Activated CD4-positive, alpha-beta T cell treated with anti-CD3 and anti-CD28 coated beads, Interleukin-2, amount 10 ng/mL, durations not matched to agents 24 days and 14 days (primary cell): ENCODE data around the gene CELSR3. TPM values are rescaled to one million over a fixed set of nuclear protein-coding genes. Genes with fewer than 3 reads are reported as not detected.

Experiments used
- DNase-seq: peaks from one replicate; pipeline ENCODE4 v3.0.0; 2022
- H3K27ac Mint-ChIP-seq: one replicate; pipeline ENCODE4 v1.8.0; 2022; ENCODE audit warnings: mild to moderate bottlenecking, mixed read lengths
- H3K27me3 Mint-ChIP-seq: one replicate; pipeline ENCODE4 v1.8.0; 2022; ENCODE audit warnings: mixed read lengths
- H3K36me3 Mint-ChIP-seq: one replicate; pipeline ENCODE4 v1.8.0; 2022; ENCODE audit warnings: low read depth, mild to moderate bottlenecking, mixed read lengths
- H3K4me1 Mint-ChIP-seq: one replicate; pipeline ENCODE4 v1.8.0; 2021; ENCODE audit warnings: mixed read lengths
- H3K4me3 Mint-ChIP-seq: one replicate; pipeline ENCODE4 v1.8.0; 2022; ENCODE audit warnings: mild to moderate bottlenecking, moderate library complexity, mixed read lengths
- H3K9me3 Mint-ChIP-seq: one replicate; pipeline ENCODE4 v1.8.0; 2021; ENCODE audit warnings: mixed read lengths
- intact Hi-C: fragments of 100-400 bp; cut with micrococcal nuclease; formaldehyde crosslinking; loops from one replicate; pipeline ENCODE4 v1.15.1; 2023
- total RNA-seq: library from RNA; stranded (reverse); gene quantifications from 2 replicates; pipeline ENCODE4 v1.2.3, GENCODE V29; 2022

CELSR3 gene
- total RNA-seq, 1 donor from 2014 or later, result 14.5 TPM

- Mint-ChIP-seq H3K4me3 (no peak overlapping the region), H3K36me3 (peaks cover 52% of the 10 kb centered on the region), H3K9me3 (no peaks in the 10 kb centered on the region), H3K4me1 (peaks cover 13% of the 10 kb centered on the region), H3K27ac (no peak overlapping the region), H3K27me3 (no peaks in the 10 kb centered on the region)
- DNase-seq, result peak; percentile 70
- intact Hi-C loops, result no loop called here
These were observed 55.2 kb downstream of the CELSR3 start for GRCh38 chr3:48607519-48607918.

- H3K4me1 Mint-ChIP-seq, result no peaks in the 10 kb centered on the region
- H3K27ac Mint-ChIP-seq, result no peak overlapping the region
- no peaks in the 10 kb centered on the region for H3K9me3 Mint-ChIP-seq
- DNase-seq, result no peak
- H3K36me3 Mint-ChIP-seq, result peaks cover 52% of the 10 kb centered on the region
- intact Hi-C loops, result no loop called here
- H3K27me3 Mint-ChIP-seq, result no peaks in the 10 kb centered on the region
- H3K4me3 Mint-ChIP-seq, result no peak overlapping the region
These were observed 61.1 kb downstream of the CELSR3 start for GRCh38 chr3:48601622-48601994.

GRCh38 chr3:48600711-48601621 is 61.7 kb downstream of the CELSR3 start:
- peaks cover 51% of the 10 kb centered on the region for H3K36me3 Mint-ChIP-seq
- no peak for DNase-seq
- H3K27me3 Mint-ChIP-seq, result peaks cover 3% of the 10 kb centered on the region
- no peaks in the 10 kb centered on the region for H3K4me1 Mint-ChIP-seq
- intact Hi-C loops, result no loop called here
- H3K9me3 Mint-ChIP-seq, result no peaks in the 10 kb centered on the region
- no peak overlapping the region for H3K4me3 Mint-ChIP-seq
- H3K27ac Mint-ChIP-seq, result no peak overlapping the region

GRCh38 chr3:48599509-48600285 is 63.0 kb downstream of the CELSR3 start:
- no peak overlapping the region for H3K4me3 Mint-ChIP-seq

GRCh38 chr3:48599077-48599501 is 63.6 kb downstream of the CELSR3 start:
- Mint-ChIP-seq H3K9me3 (no peaks in the 10 kb centered on the region), H3K4me3 (no peak overlapping the region), H3K27me3 (peaks cover 12% of the 10 kb centered on the region), H3K36me3 (peaks cover 34% of the 10 kb centered on the region), H3K27ac (no peak overlapping the region), H3K4me1 (peaks cover 2% of the 10 kb centered on the region)
- no peak for DNase-seq
- intact Hi-C loops, result no loop called here

More at GRCh38 chr3:48599509-48600285, 63.0 kb downstream of the CELSR3 start:
- peaks cover 6% of the 10 kb centered on the region for H3K27me3 Mint-ChIP-seq
- no peaks in the 10 kb centered on the region for H3K9me3 Mint-ChIP-seq
- H3K4me1 Mint-ChIP-seq, result no peaks in the 10 kb centered on the region
- intact Hi-C loops, result no loop called here
- no peak for DNase-seq
- peaks cover 40% of the 10 kb centered on the region for H3K36me3 Mint-ChIP-seq
- no peak overlapping the region for H3K27ac Mint-ChIP-seq

GRCh38 chr3:48598323-48599076 is 64.2 kb downstream of the CELSR3 start:
- Mint-ChIP-seq H3K4me3 (no peak overlapping the region), H3K4me1 (peaks cover 2% of the 10 kb centered on the region)

GRCh38 chr3:48597408-48597800 is 65.3 kb downstream of the CELSR3 start:
- no peaks in the 10 kb centered on the region for H3K9me3 Mint-ChIP-seq
- DNase-seq, result no peak

More at GRCh38 chr3:48598323-48599076, 64.2 kb downstream of the CELSR3 start:
- H3K36me3 Mint-ChIP-seq, result peaks cover 30% of the 10 kb centered on the region
- no peaks in the 10 kb centered on the region for H3K9me3 Mint-ChIP-seq
- intact Hi-C loops, result no loop called here
- peaks cover 16% of the 10 kb centered on the region for H3K27me3 Mint-ChIP-seq
- no peak overlapping the region for H3K27ac Mint-ChIP-seq
- DNase-seq, result no peak

GRCh38 chr3:48596676-48597407 is 65.8 kb downstream of the CELSR3 start:
- H3K27me3 Mint-ChIP-seq, result peaks cover 16% of the 10 kb centered on the region
- H3K4me1 Mint-ChIP-seq, result peaks cover 2% of the 10 kb centered on the region
- H3K4me3 Mint-ChIP-seq, result no peak overlapping the region
- no peak for DNase-seq
- no peaks in the 10 kb centered on the region for H3K9me3 Mint-ChIP-seq
- peak overlapping the region; percentile 9 for H3K27ac Mint-ChIP-seq
- intact Hi-C loops, result no loop called here
- H3K36me3 Mint-ChIP-seq, result peaks cover 20% of the 10 kb centered on the region

More at GRCh38 chr3:48597408-48597800, 65.3 kb downstream of the CELSR3 start:
- no peak overlapping the region for H3K4me3 Mint-ChIP-seq
- intact Hi-C loops, result no loop called here
- H3K27me3 Mint-ChIP-seq, result peaks cover 16% of the 10 kb centered on the region
- peaks cover 2% of the 10 kb centered on the region for H3K4me1 Mint-ChIP-seq
- peak overlapping the region; percentile 9 for H3K27ac Mint-ChIP-seq
- H3K36me3 Mint-ChIP-seq, result peaks cover 22% of the 10 kb centered on the region

GRCh38 chr3:48596157-48596556 is 66.5 kb downstream of the CELSR3 start:
- DNase-seq, result no peak
- no peak overlapping the region for H3K4me3 Mint-ChIP-seq
- H3K9me3 Mint-ChIP-seq, result no peaks in the 10 kb centered on the region
- H3K4me1 Mint-ChIP-seq, result peaks cover 2% of the 10 kb centered on the region
- peaks cover 18% of the 10 kb centered on the region for H3K36me3 Mint-ChIP-seq
- peaks cover 16% of the 10 kb centered on the region for H3K27me3 Mint-ChIP-seq
- no peak overlapping the region for H3K27ac Mint-ChIP-seq
- intact Hi-C loops, result no loop called here

- Mint-ChIP-seq H3K27ac (no peak overlapping the region), H3K36me3 (peaks cover 15% of the 10 kb centered on the region), H3K27me3 (peaks cover 18% of the 10 kb centered on the region), H3K4me1 (peaks cover 2% of the 10 kb centered on the region), H3K4me3 (no peak overlapping the region), H3K9me3 (no peaks in the 10 kb centered on the region)
- intact Hi-C loops, result no loop called here
- no peak for DNase-seq
These were observed 67.1 kb downstream of the CELSR3 start for GRCh38 chr3:48595526-48596121.

- Mint-ChIP-seq H3K27me3 (peaks cover 18% of the 10 kb centered on the region), H3K4me1 (peaks cover 2% of the 10 kb centered on the region), H3K27ac (no peak within 1 kb of the TSS), H3K9me3 (no peaks in the 10 kb centered on the region), H3K4me3 (no peak within 1 kb of the TSS), H3K36me3 (peaks cover 11% of the 10 kb centered on the region)
- DNase-seq, result no peak
- intact Hi-C loops, result no loop called here
These were observed 67.6 kb downstream of the CELSR3 start, which contains the start of gene COL7A1 for GRCh38 chr3:48595075-48595525. Gene COL7A1 (minus strand): TSS chr3:48595329. CDS start chr3:48595159, 170 bp downstream.

GRCh38 chr3:48594417-48595049 is 68.2 kb downstream of the CELSR3 start:
- peaks cover 2% of the 10 kb centered on the region for H3K4me1 Mint-ChIP-seq
- H3K9me3 Mint-ChIP-seq, result no peaks in the 10 kb centered on the region
- no peak overlapping the region for H3K27ac Mint-ChIP-seq
- DNase-seq, result no peak
- no peak overlapping the region for H3K4me3 Mint-ChIP-seq
- peaks cover 7% of the 10 kb centered on the region for H3K36me3 Mint-ChIP-seq
- intact Hi-C loops, result no loop called here
- H3K27me3 Mint-ChIP-seq, result peaks cover 22% of the 10 kb centered on the region
